ENCODE measurements around the gene FAM53C.

The FAM53C gene

DNA sequence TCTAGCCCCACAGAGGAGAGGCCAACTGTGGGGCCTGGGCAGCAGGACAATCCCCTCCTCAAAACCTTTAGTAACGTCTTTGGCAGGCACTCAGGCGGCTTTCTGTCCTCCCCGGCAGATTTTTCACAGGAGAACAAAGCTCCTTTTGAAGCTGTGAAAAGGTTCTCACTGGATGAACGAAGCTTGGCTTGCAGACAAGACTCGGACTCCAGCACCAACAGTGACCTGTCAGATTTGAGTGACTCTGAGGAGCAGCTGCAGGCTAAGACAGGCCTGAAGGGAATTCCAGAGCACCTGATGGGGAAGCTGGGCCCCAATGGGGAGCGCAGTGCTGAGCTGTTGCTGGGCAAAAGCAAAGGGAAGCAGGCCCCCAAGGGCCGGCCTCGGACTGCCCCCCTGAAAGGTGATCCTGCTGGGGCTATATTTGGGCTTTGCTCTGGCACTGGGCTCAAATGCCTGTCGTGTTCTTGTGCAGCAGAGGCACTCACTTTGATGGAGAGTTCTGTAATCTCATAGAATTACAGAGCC is 53.9 kb downstream of the FAM53C start:
- no peaks in the 10 kb centered on the region for H3K4me1 ChIP-seq (ENCODE audit: control insufficient read depth, insufficient read depth, low read length)
- no peak overlapping the region for H3K9ac ChIP-seq (ENCODE audit: low read length)
- no peaks in the 10 kb centered on the region for H3K27me3 ChIP-seq (ENCODE audit: control insufficient read depth, insufficient read depth, low read length)
- H3K27ac ChIP-seq (ENCODE audit: low read depth, low read length) = no peak overlapping the region
- H3K36me3 ChIP-seq (ENCODE audit: control insufficient read depth, insufficient read depth, low read length) = peaks cover 82% of the 10 kb centered on the region
- H3K9me3 ChIP-seq (ENCODE audit: control insufficient read depth, insufficient read depth, low read depth, low read length) = no peaks in the 10 kb centered on the region
- H3K4me3 ChIP-seq (ENCODE audit: low read depth, low read length) = no peak overlapping the region

Data from HUES6 (cell line).